ENCODE measurements around the gene AHCY. TPM values are rescaled to one million over a fixed set of nuclear protein-coding genes. Genes with fewer than 3 reads are reported as not detected.
"Not testable (repeated sequence)": the region's sequence is repeated elsewhere in the genome, so short reads cannot be mapped to it uniquely, and the experiment has no call there.

AHCY gene
- total and polyA plus RNA-seq, 11 donors = 48.3 to 132 (median 59.1) TPM

GRCh38 chr20:34262488-34263288, 40.5 kb downstream of the AHCY start:
- peak overlapping the region in 7 of 12 donors; percentile 13 to 36 (median 26) for H3K4me3 ChIP-seq
- TF ChIP-seq CTCF (IDR thresholded peaks at IDR 0.05) (no peak), POLR2A (IDR thresholded peaks at IDR 0.05) (no peak)
- H3K27me3 ChIP-seq = no peaks in the 10 kb centered on the region
- H3K9me3 ChIP-seq = no peaks in the 10 kb centered on the region
- peaks cover 0 to 16% (median 12%) of the 10 kb centered on the region in 12 donors for H3K4me1 ChIP-seq
- peak; percentile 92 to 96 (median 95) for ATAC-seq
- intact Hi-C loops (cut with DNase I) = loop anchor here in 1 of 10 donors (5.0 kb wide), 1 partner anchor 40 kb away; the partner anchor contains the start of gene AHCY
- 34 to 39% (median 38%) methylated on average over 9 of the region's 9 CpGs for WGBS, 4 donors
- peak in 4 of 5 donors; percentile 57 to 82 (median 70) for DNase-seq
- peak overlapping the region; percentile 63 to 93 (median 77) for H3K27ac ChIP-seq
- no peaks in the 10 kb centered on the region for H3K36me3 ChIP-seq

- intact Hi-C loops (cut with DNase I) = loop anchor here in 1 of 10 donors (5.0 kb wide), 1 partner anchor 42 kb away; the partner anchor contains the start of gene AHCY
- no peaks in the 10 kb centered on the region for H3K27me3 ChIP-seq
- no peak for ATAC-seq
- H3K4me3 ChIP-seq = no peak overlapping the region
- H3K9me3 ChIP-seq = no peaks in the 10 kb centered on the region
- peaks cover 0 to 16% (median 12%) of the 10 kb centered on the region in 12 donors for H3K4me1 ChIP-seq
- 93 to 95% (median 95%) methylated on average over 5 of the region's 5 CpGs for WGBS, 4 donors
- TF ChIP-seq CTCF (IDR thresholded peaks at IDR 0.05) (no peak), POLR2A (IDR thresholded peaks at IDR 0.05) (no peak)
- H3K27ac ChIP-seq = no peak overlapping the region
- DNase-seq = no peak
- no peaks in the 10 kb centered on the region for H3K36me3 ChIP-seq
Measured at GRCh38 chr20:34260208-34260942, 42.8 kb downstream of the AHCY start.

- peaks cover 0 to under 1% (median 0%) of the 10 kb centered on the region in 12 donors for H3K4me1 ChIP-seq
- H3K9me3 ChIP-seq = no peaks in the 10 kb centered on the region
- H3K4me3 ChIP-seq = no peak overlapping the region
- no peak overlapping the region for H3K27ac ChIP-seq
- ATAC-seq = no peak
- no peaks in the 10 kb centered on the region for H3K27me3 ChIP-seq
- DNase-seq = no peak
- WGBS, 4 donors = 72 to 89% (median 80%) methylated on average over 5 of the region's 5 CpGs
- TF ChIP-seq POLR2A (IDR thresholded peaks at IDR 0.05) = no peak
- no peak for TF ChIP-seq CTCF (IDR thresholded peaks at IDR 0.05)
- H3K36me3 ChIP-seq = no peaks in the 10 kb centered on the region
- intact Hi-C loops (cut with DNase I) = no loop called here
Measured at GRCh38 chr20:34256629-34257124, 46.5 kb downstream of the AHCY start.

GRCh38 chr20:34254979-34255378, 48.2 kb downstream of the AHCY start:
- H3K9me3 ChIP-seq = no peaks in the 10 kb centered on the region
- no peaks in the 10 kb centered on the region for H3K27me3 ChIP-seq
- no peak for DNase-seq
- TF ChIP-seq CTCF (IDR thresholded peaks at IDR 0.05) = no peak
- TF ChIP-seq POLR2A (IDR thresholded peaks at IDR 0.05) = no peak
- peaks cover 0 to 1% (median 0%) of the 10 kb centered on the region in 12 donors for H3K4me1 ChIP-seq
- WGBS, 4 donors = 63 to 87% (median 77%) methylated on average over 1 of the region's 1 CpG
- no peak overlapping the region for H3K4me3 ChIP-seq
- no peak for ATAC-seq
- intact Hi-C loops (cut with DNase I) = no loop called here
- no peak overlapping the region for H3K27ac ChIP-seq
- no peaks in the 10 kb centered on the region for H3K36me3 ChIP-seq

GRCh38 chr20:34252431-34253086, 50.6 kb downstream of the AHCY start:
- H3K4me1 ChIP-seq = peaks cover 0 to 15% (median 0%) of the 10 kb centered on the region in 12 donors
- ATAC-seq; H3K9me3 ChIP-seq; DNase-seq; H3K36me3 ChIP-seq; H3K27ac ChIP-seq; H3K4me3 ChIP-seq; intact Hi-C loops (cut with DNase I); H3K27me3 ChIP-seq: not testable (repeated sequence)
- 40 to 56% (median 43%) methylated on average over 6 to 7 of the region's 7 CpGs for WGBS, 4 donors

Data from heart left ventricle (tissue), 16 donors.